Esophagus muscularis mucosa (tissue), 4 donors: ENCODE data around the gene BCL2L11. TPM values are rescaled to one million over a fixed set of nuclear protein-coding genes. Genes with fewer than 3 reads are reported as not detected.

Experiments
- DNase-seq: peaks from one replicate; pipeline ENCODE4 v3.0.0-alpha.2; 2017; ENCODE audit errors: extremely low spot score
- H3K27ac ChIP-seq, 4 donors: fragments of 200-600 bp; sonication (generic); replicated peaks in 1 of 4; 1 replicate in 3 of 4; 2 replicates in 1 of 4; pipeline ENCODE4 v1.5.1; 2016 to 2019; ENCODE audit warnings: mild to moderate bottlenecking in 1 of 4
- H3K27me3 ChIP-seq, 4 donors: fragments of 200-600 bp; sonication (generic); one replicate each; pipeline versions ENCODE4 v1.5.1 to v1.6.0; 2016 to 2019
- H3K36me3 ChIP-seq, 4 donors: fragments of 200-600 bp; sonication (generic); one replicate each; pipeline ENCODE4 v1.5.1; 2016 to 2019
- H3K4me1 ChIP-seq, 4 donors: fragments of 200-600 bp; sonication (generic); one replicate each; pipeline ENCODE4 v1.5.1; 2016 to 2019
- H3K4me3 ChIP-seq, 4 donors: fragments of 200-600 bp; sonication (generic); 1 replicate in 2 of 4; 2 replicates in 2 of 4; pipeline ENCODE4 v1.5.1; 2016 to 2019; ENCODE audit warnings: mild to moderate bottlenecking in 4 of 4, moderate library complexity in 1 of 4
- H3K9me3 ChIP-seq, 4 donors: fragments of 200-600 bp; sonication (generic); 1 replicate in 3 of 4; 2 replicates in 1 of 4; pipeline ENCODE4 v1.5.1; 2016 to 2019
- EP300 ChIP-seq: sonication (generic); formaldehyde crosslinking; IDR thresholded peaks from one replicate; pipeline ENCODE4 v1.6.1; 2017; ENCODE audit warnings: antibody characterized with exemption
- POLR2A ChIP-seq: fragments of 450-650 bp; IDR thresholded peaks from one replicate; pipeline ENCODE4 v1.6.1; 2017; ENCODE audit warnings: antibody characterized with exemption, moderate library complexity, mild to moderate bottlenecking, low read depth
- POLR2AphosphoS5 ChIP-seq, 2 donors: sonication (generic); formaldehyde crosslinking; IDR thresholded peaks; one replicate each; pipeline ENCODE4 v1.6.1; 2017; ENCODE audit warnings: antibody characterized with exemption in 2 of 2
- WGBS: methylation state at CpG from one replicate; pipeline ENCODE4 v1.1.5; 2018; 5-methylcytosine and 5-hydroxymethylcytosine counted together
- intact Hi-C: fragments of 100-400 bp; cut with DNase I; formaldehyde crosslinking; loops from one replicate; pipeline ENCODE4 v1.15.1; 2023
- total RNA-seq, 4 donors: library from RNA; depleted of rRNA; stranded (reverse); fragments of >200 nt; gene quantifications; one replicate each; pipeline versions ENCODE4 v1.1.0 to v1.2.1, GENCODE V29; 2016
- TF ChIP-seq, protein P1 (sequence below), 3 experiments: fragments of 200-600 bp in 2 of 3; fragments of 450-650 bp in 1 of 3; sonication (generic) in 2 of 3; IDR thresholded peaks; one replicate each; pipeline ENCODE4 v1.5.1; 2017 to 2019; ENCODE audit warnings: antibody characterized with exemption in 3 of 3, mild to moderate bottlenecking in 2 of 3, moderate library complexity in 1 of 3

The BCL2L11 gene
- total RNA-seq, 4 donors from 2014 or later, result 8.9 to 16.6 (median 13.0) TPM

DNA sequence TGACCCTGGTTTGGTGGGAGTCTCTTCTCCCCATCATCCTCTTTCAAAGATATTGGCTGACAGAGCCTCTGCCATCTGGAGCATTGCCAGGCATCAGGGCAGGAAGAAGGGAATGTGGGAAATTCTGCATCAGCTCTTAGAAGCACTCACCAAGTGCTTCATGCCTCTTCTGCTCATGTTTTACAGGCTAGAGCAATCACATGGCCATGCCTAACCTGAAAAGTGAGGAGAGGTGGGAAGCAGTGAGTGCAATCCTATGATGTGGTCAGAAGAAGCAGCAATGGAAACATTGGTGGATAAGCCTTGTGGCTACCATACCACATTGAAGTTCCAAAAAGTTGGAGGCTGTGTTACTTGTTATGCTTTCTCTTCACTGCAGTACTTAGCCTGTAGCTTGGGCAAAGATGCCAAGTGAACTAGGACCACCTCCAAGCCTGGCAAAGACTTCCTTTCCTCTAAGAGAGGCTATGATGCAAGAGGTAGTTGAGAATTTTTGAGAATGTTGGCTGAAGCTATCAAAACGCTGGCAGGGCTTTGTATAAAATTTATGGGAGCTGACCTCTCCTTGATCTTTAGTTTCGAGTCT, 64.1 kb downstream of the BCL2L11 start:
- WGBS, result 76% methylated on average over 2 of the region's 2 CpGs
- H3K4me1 ChIP-seq, result no peaks in the 10 kb centered on the region
- intact Hi-C loops, result no loop called here
- DNase-seq, result no peak
- no peak overlapping the region for H3K4me3 ChIP-seq
- H3K9me3 ChIP-seq, result no peaks in the 10 kb centered on the region
- TF ChIP-seq EP300, result no peak
- no peak for TF ChIP-seq POLR2A
- TF ChIP-seq, protein P1, sequence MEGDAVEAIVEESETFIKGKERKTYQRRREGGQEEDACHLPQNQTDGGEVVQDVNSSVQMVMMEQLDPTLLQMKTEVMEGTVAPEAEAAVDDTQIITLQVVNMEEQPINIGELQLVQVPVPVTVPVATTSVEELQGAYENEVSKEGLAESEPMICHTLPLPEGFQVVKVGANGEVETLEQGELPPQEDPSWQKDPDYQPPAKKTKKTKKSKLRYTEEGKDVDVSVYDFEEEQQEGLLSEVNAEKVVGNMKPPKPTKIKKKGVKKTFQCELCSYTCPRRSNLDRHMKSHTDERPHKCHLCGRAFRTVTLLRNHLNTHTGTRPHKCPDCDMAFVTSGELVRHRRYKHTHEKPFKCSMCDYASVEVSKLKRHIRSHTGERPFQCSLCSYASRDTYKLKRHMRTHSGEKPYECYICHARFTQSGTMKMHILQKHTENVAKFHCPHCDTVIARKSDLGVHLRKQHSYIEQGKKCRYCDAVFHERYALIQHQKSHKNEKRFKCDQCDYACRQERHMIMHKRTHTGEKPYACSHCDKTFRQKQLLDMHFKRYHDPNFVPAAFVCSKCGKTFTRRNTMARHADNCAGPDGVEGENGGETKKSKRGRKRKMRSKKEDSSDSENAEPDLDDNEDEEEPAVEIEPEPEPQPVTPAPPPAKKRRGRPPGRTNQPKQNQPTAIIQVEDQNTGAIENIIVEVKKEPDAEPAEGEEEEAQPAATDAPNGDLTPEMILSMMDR (IDR thresholded peaks at IDR 0.05), result no peak
- no peak for TF ChIP-seq POLR2AphosphoS5 (IDR thresholded peaks at IDR 0.05)
- H3K27me3 ChIP-seq, result no peaks in the 10 kb centered on the region
- no peaks in the 10 kb centered on the region for H3K36me3 ChIP-seq
- H3K27ac ChIP-seq, result no peak overlapping the region

DNA sequence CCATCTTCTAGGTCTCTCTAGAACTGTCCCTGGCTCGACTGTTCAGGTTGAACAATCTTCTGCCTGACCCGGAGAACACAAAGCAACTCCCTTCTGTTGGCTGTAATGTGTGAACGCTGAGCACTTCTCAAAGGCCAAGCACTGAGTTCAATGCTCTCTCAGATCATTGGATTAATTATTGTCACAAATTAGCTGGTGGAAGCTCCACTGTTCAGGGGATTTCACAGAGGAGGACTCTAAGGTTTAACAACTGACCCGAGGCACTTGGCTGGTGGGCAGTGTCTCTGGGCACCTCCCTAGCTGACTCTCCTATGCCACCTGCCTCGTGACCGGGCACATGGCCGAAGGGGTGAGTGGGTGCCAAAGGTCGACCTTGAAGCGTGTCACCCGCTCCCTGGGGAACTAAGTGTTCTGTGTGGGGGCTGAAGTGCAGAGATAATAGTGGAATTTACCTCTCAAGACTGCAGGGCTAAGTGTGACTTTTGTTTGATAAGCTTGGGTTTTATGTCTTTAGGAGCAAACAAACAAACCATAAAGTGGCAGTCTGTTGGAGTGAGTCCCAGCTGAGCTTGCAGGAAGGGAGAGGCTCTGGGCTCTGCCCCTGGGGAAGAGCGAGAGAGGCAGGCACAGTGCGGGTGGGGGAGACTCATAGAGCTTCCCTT, 64.8 kb downstream of the BCL2L11 start:
- Histone ChIP-seq H3K27ac (no peak overlapping the region), H3K36me3 (no peaks in the 10 kb centered on the region), H3K4me3 (no peak overlapping the region), H3K4me1 (no peaks in the 10 kb centered on the region), H3K9me3 (no peaks in the 10 kb centered on the region), H3K27me3 (no peaks in the 10 kb centered on the region)
- no peak for TF ChIP-seq POLR2A
- no peak for TF ChIP-seq EP300
- TF ChIP-seq, protein P1 (IDR thresholded peaks at IDR 0.05), result no peak
- TF ChIP-seq POLR2AphosphoS5 (IDR thresholded peaks at IDR 0.05), result no peak
- no peak for DNase-seq
- 88% methylated on average over 12 of the region's 12 CpGs for WGBS
- intact Hi-C loops, result no loop called here

DNA sequence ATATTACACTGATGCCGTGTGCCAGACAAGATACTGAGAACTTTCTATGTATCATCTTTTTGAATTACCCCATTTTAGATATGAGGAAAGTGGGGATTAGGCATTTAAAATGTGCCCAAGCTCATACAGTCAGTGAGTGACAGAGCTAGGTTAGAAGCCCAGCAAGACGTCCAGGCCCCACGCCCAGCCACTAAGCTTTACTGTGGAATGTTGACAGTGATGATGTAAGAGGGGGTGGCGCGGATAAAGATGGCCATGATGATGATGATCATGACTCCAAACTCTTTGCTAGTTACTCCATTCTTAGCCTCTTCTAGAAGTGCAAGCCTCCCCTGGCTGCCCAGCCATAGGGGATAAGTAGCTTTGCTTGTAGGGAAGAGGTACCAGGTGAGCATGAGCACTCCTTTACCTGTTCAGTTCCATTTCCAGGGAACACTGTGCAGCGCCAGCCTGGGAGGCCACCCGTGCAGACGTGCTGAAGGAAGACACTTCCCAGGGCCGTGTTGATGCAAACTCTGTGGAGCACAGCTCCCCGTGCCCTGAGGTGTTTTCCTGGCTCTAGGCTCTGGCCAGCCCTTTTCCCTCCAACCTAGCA, 65.5 kb downstream of the BCL2L11 start:
- intact Hi-C loops, result no loop called here
- TF ChIP-seq POLR2A (no peak), EP300 (no peak), POLR2AphosphoS5 (IDR thresholded peaks at IDR 0.05) (no peak)
- TF ChIP-seq, protein P1 (IDR thresholded peaks at IDR 0.05), result no peak

DNA sequence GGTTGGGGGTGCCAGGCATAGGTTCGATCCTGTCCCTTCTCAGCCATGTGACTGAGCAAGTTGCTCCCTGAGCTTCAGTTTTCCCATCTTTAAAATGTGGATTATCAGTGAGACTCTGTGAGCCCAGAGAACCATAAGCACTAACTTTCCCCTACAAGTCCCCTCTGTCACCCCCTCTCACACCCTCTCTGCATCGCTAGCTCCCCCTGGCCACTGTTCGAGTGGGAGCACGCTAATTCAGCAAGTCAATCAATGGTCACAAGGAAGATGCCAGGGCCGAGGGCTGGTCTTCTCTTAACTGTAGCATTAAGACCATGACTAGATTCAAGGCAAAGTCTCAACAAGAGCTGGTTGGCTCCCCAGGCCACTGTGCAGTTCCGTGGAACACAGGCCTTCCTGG, 66.2 kb downstream of the BCL2L11 start:
- Histone ChIP-seq H3K27me3 (no peaks in the 10 kb centered on the region), H3K9me3 (no peaks in the 10 kb centered on the region), H3K27ac (no peak overlapping the region), H3K36me3 (no peaks in the 10 kb centered on the region), H3K4me3 (no peak overlapping the region), H3K4me1 (no peaks in the 10 kb centered on the region)
- 96% methylated on average over 5 of the region's 6 CpGs for WGBS
- no peak for DNase-seq
- TF ChIP-seq POLR2AphosphoS5 (IDR thresholded peaks at IDR 0.05), result no peak
- TF ChIP-seq POLR2A, result no peak
- TF ChIP-seq, protein P1 (IDR thresholded peaks at IDR 0.05), result no peak
- no peak for TF ChIP-seq EP300
- intact Hi-C loops, result no loop called here

More for the DNA sequence above, 65.5 kb downstream of the BCL2L11 start:
- 94% methylated on average over 9 of the region's 10 CpGs for WGBS
- Histone ChIP-seq H3K4me1 (no peaks in the 10 kb centered on the region), H3K9me3 (no peaks in the 10 kb centered on the region), H3K4me3 (no peak overlapping the region), H3K27me3 (no peaks in the 10 kb centered on the region), H3K36me3 (no peaks in the 10 kb centered on the region), H3K27ac (no peak overlapping the region)
- DNase-seq, result no peak
